Gastrocnemius medialis (tissue), 4 donors: ENCODE data around the gene SCNN1B. TPM values are rescaled to one million over a fixed set of nuclear protein-coding genes. Genes with fewer than 3 reads are reported as not detected.

Source experiments
- ATAC-seq, 2 donors: fragments of 150-250 bp; one replicate each; pipeline ENCODE4 v1.9.1; 2016
- DNase-seq, 2 donors: peaks; one replicate each; pipeline ENCODE4 v3.0.0-alpha.2; 2019
- H3K27ac ChIP-seq, 4 donors: fragments of 200-600 bp; sonication (generic); 1 replicate in 1 of 4; 2 replicates in 3 of 4; pipeline ENCODE4 v1.5.1; 2016 to 2018; ENCODE audit warnings: mild to moderate bottlenecking in 2 of 4, moderate library complexity in 1 of 4
- H3K27me3 ChIP-seq, 3 donors: fragments of 200-600 bp; sonication (generic) in 2 of 3; 1 replicate in 1 of 3; 2 replicates in 2 of 3; pipeline versions ENCODE4 v1.5.1 to v1.6.0; 2016 to 2019; ENCODE audit warnings: mild to moderate bottlenecking in 1 of 3, moderate library complexity in 1 of 3
- H3K36me3 ChIP-seq, 2 donors: fragments of 200-600 bp; sonication (generic) in 1 of 2; one replicate each; pipeline ENCODE4 v1.5.1; 2017 to 2018
- H3K4me1 ChIP-seq, 2 donors: fragments of 200-600 bp; sonication (generic) in 1 of 2; one replicate each; pipeline ENCODE4 v1.5.1; 2016 to 2017; ENCODE audit warnings: mild to moderate bottlenecking in 2 of 2
- H3K4me3 ChIP-seq, 4 donors: fragments of 200-600 bp; sonication (generic) in 3 of 4; 1 replicate in 1 of 4; 2 replicates in 3 of 4; pipeline ENCODE4 v1.5.1; 2016 to 2019; ENCODE audit warnings: mild to moderate bottlenecking in 2 of 4
- H3K9me3 ChIP-seq, 3 donors: fragments of 200-600 bp; sonication (generic) in 2 of 3; 1 replicate in 1 of 3; 2 replicates in 2 of 3; pipeline ENCODE4 v1.5.1; 2016 to 2019
- POLR2A ChIP-seq, 2 donors: fragments of 450-650 bp; IDR thresholded peaks; one replicate each; pipeline ENCODE4 v1.6.1; 2017; ENCODE audit warnings: antibody characterized with exemption in 2 of 2, mild to moderate bottlenecking in 2 of 2, moderate library complexity in 2 of 2
- in situ Hi-C, 4 donors: fragments of 200-750 bp; cut with MboI; loops; one replicate each; pipeline versions ENCODE4 v1.15.0 to v1.8.0; 2017; ENCODE audit warnings: low sequenced_read_pairs in 4 of 4
- intact Hi-C: fragments of 100-400 bp; cut with DNase I; formaldehyde crosslinking; loops from one replicate; pipeline ENCODE4 v1.15.1; 2023; ENCODE audit warnings: low total_unique reads
- total RNA-seq, 4 donors: library from RNA; depleted of rRNA; stranded (reverse); fragments of >200 nt; gene quantifications; one replicate each; pipeline versions ENCODE4 v1.1.0 to v1.2.3, GENCODE V29; 2016
- TF ChIP-seq, protein P1 (sequence below), 5 experiments: fragments of 450-650 bp in 3 of 5; fragments of 200-600 bp in 2 of 5; sonication (generic) in 2 of 5; IDR thresholded peaks in 4 of 5; conservative IDR thresholded peaks in 1 of 5; 1 replicate in 4 of 5; 2 replicates in 1 of 5; pipeline ENCODE4 v1.5.1; 2016 to 2019; ENCODE audit warnings: antibody characterized with exemption in 5 of 5, mild to moderate bottlenecking in 3 of 5, moderate library complexity in 3 of 5

SCNN1B gene
- total RNA-seq, 4 donors from 2014 or later = 0.81 to 2.3 (median 0.99) TPM

DNA sequence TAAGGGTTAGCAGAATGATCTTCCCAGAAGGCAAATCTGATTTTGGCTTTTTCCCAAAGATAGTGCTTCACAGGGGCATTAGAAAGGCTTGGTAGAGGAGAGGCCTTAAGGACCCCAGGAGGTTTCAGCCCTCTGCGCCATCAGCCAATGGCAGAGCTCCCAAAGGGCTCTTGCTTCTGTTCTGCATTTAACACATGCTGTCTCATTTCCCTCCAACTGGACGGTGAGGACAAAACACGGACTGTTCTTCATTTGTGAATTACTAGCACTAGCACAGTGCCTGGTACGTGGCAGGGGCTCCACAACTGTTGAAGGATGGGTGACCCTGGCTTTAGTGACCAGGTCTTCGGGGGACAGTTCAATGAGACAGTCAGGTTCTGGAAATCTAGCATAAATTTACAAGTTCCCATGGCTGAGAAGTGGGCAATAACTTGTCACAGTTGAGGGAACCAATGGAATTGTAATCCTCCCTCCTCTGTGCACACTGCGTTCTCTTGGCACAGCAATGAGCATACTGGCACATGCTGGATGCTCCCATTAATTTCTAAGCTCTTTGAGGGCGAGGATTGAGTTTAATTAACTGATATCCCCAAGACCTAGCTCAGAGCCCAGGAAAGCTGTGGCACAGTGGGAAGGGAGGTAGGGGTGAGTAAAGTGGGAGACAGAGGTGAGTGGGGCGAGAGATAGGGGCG, 105.5 kb downstream of the SCNN1B start:
- Histone ChIP-seq H3K4me1 (peaks cover 4 to 10% of the 10 kb centered on the region in 2 donors), H3K36me3 (peaks cover 0 to 54% of the 10 kb centered on the region in 2 donors), H3K27me3 (no peaks in the 10 kb centered on the region), H3K27ac (no peak overlapping the region), H3K9me3 (no peaks in the 10 kb centered on the region), H3K4me3 (no peak overlapping the region)
- DNase-seq = no peak
- ATAC-seq = no peak
- in situ Hi-C loops = no loop called here
- intact Hi-C loops = no loop called here
- no peak for TF ChIP-seq POLR2A (IDR thresholded peaks at IDR 0.05)

DNA sequence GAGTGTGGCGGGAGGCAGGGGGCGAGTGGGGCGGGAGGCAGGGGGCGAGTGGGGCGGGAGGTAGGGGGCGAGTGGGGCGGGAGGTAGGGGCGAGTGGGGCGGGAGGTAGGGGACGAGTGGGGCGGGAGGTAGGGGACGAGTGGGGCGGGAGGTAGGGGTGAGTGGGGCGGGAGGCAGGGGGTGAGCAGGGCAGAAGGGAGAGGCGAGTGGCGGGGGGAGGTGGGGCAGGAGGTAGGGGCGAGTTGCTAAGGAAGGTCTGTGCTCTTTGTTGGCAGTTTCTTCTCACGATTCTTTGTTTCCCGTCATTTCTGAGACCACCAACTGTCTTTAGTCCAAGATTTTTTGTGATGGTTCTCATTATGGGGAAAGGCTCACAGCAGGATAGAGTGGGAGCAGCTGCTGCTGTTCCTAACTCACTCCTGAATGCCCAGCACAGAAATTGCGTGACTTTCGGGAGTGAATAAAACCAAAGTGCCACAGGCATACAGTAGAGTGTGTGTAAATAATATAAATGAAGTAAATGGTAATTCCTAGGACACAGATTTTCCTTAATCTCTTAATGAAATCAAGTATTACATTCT, 106.2 kb downstream of the SCNN1B start:
- H3K4me3 ChIP-seq = no peak overlapping the region
- H3K27ac ChIP-seq = peak overlapping the region in 2 of 4 donors; percentile 44 to 54
- peaks cover 4 to 5% of the 10 kb centered on the region in 2 donors for H3K4me1 ChIP-seq
- peaks cover 0 to 49% of the 10 kb centered on the region in 2 donors for H3K36me3 ChIP-seq
- no peaks in the 10 kb centered on the region for H3K27me3 ChIP-seq
- no peaks in the 10 kb centered on the region for H3K9me3 ChIP-seq
- no peak for DNase-seq
- TF ChIP-seq, protein P1, sequence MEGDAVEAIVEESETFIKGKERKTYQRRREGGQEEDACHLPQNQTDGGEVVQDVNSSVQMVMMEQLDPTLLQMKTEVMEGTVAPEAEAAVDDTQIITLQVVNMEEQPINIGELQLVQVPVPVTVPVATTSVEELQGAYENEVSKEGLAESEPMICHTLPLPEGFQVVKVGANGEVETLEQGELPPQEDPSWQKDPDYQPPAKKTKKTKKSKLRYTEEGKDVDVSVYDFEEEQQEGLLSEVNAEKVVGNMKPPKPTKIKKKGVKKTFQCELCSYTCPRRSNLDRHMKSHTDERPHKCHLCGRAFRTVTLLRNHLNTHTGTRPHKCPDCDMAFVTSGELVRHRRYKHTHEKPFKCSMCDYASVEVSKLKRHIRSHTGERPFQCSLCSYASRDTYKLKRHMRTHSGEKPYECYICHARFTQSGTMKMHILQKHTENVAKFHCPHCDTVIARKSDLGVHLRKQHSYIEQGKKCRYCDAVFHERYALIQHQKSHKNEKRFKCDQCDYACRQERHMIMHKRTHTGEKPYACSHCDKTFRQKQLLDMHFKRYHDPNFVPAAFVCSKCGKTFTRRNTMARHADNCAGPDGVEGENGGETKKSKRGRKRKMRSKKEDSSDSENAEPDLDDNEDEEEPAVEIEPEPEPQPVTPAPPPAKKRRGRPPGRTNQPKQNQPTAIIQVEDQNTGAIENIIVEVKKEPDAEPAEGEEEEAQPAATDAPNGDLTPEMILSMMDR (IDR thresholded peaks at IDR 0.05 in 4 of 5, conservative IDR thresholded peaks at IDR 0.05 in 1 of 5) = no peak
- no peak for TF ChIP-seq POLR2A (IDR thresholded peaks at IDR 0.05)
- intact Hi-C loops = no loop called here
- in situ Hi-C loops = no loop called here
- ATAC-seq = no peak

DNA sequence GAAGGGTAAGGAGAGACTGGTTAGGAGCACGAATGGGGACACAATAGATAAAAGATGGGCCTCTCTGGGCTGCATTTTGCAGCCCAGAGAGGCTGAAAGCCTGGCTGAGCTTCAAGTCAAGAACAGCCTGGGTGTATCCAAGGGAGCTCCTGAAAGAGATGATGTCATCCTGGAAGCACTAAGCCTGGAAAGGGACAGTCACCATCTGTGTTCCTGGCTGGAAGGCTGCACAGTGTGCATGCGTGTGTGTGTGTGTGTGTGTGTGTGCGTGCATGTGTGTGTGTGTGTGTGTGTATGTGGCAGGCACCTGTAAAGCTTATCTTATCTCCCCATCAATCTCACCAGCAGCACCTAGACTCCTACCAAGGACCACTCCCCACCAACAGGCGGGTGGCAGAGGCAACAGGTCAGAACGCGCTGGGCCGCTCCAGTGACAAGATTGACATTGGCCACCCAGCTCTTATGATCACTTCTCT, 106.8 kb downstream of the SCNN1B start:
- Histone ChIP-seq H3K4me1 (peaks cover 4% of the 10 kb centered on the region in 2 donors), H3K27me3 (no peaks in the 10 kb centered on the region), H3K9me3 (no peaks in the 10 kb centered on the region), H3K4me3 (no peak overlapping the region), H3K27ac (peak overlapping the region in 3 of 4 donors; percentile 23 to 54 (median 44)), H3K36me3 (peaks cover 0 to 49% of the 10 kb centered on the region in 2 donors)
- ATAC-seq = peak; percentile 94 to 95
- in situ Hi-C loops = no loop called here
- intact Hi-C loops = no loop called here
- no peak for DNase-seq
- TF ChIP-seq, protein P1 (IDR thresholded peaks at IDR 0.05 in 4 of 5, conservative IDR thresholded peaks at IDR 0.05 in 1 of 5) = no peak
- no peak for TF ChIP-seq POLR2A (IDR thresholded peaks at IDR 0.05)

GRCh38 chr16:23409522-23409921, 107.4 kb downstream of the SCNN1B start:
- intact Hi-C loops = no loop called here
- Histone ChIP-seq H3K27me3 (no peaks in the 10 kb centered on the region), H3K36me3 (peaks cover 0 to 47% of the 10 kb centered on the region in 2 donors), H3K4me1 (peaks cover 9 to 10% of the 10 kb centered on the region in 2 donors), H3K9me3 (no peaks in the 10 kb centered on the region), H3K27ac (peak overlapping the region in 2 of 4 donors; percentile 23 to 54), H3K4me3 (no peak overlapping the region)
- DNase-seq (no peak), ATAC-seq (no peak)
- in situ Hi-C loops = no loop called here
- TF ChIP-seq, protein P1 (IDR thresholded peaks at IDR 0.05 in 4 of 5, conservative IDR thresholded peaks at IDR 0.05 in 1 of 5) = no peak
- no peak for TF ChIP-seq POLR2A (IDR thresholded peaks at IDR 0.05)

DNA sequence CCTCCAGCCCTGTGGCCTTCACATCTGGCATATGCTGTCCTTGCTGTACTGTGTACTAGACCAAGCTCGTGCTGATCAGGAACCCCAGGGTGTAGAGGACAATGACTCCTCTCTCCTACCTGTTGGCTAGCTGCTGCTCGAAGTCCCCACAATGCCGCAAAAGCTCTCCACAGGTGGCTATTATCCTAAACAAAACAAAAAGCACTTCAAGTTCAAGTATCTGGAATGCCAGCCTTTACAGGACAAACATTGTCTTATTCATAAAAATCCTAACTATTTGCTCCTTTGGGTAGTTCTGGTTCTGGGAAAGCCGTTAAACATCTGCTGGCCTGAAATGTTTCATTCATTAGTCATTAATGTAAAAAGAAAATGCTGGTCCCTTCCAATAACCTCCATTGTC, 108.1 kb downstream of the SCNN1B start:
- intact Hi-C loops = loop anchor here (5.0 kb wide), 1 partner anchor 48 kb away; no protein-coding TSS in a partner anchor
- H3K27ac ChIP-seq = no peak overlapping the region

More for the DNA sequence above, 108.1 kb downstream of the SCNN1B start:
- Histone ChIP-seq H3K27me3 (no peaks in the 10 kb centered on the region), H3K4me3 (no peak overlapping the region), H3K4me1 (peaks cover 15 to 17% of the 10 kb centered on the region in 2 donors), H3K36me3 (peaks cover 0 to 41% of the 10 kb centered on the region in 2 donors), H3K9me3 (no peaks in the 10 kb centered on the region)
- no peak for TF ChIP-seq POLR2A (IDR thresholded peaks at IDR 0.05)
- TF ChIP-seq, protein P1 (IDR thresholded peaks at IDR 0.05 in 4 of 5, conservative IDR thresholded peaks at IDR 0.05 in 1 of 5) = no peak
- in situ Hi-C loops = no loop called here
- ATAC-seq (no peak), DNase-seq (no peak)
